H1 (cell line): ENCODE measurements around the gene ZAP70. TPM values are rescaled to one million over a fixed set of nuclear protein-coding genes. Genes with fewer than 3 reads are reported as not detected.

Experiments used
- CTCF ChIA-PET: fragments of 300-600 bp; sonication (Branson Sonifier 250); formaldehyde crosslinking; loops from one replicate; lab custom pipeline; 2021; ENCODE audit not compliant: partially characterized antibody; lab: Charles Lee
- POLR2A ChIA-PET: fragments of 300-600 bp; sonication (Branson Sonifier 250); formaldehyde crosslinking; loops from one replicate; lab custom pipeline; 2021; ENCODE audit warnings: inconsistent platforms; ENCODE audit not compliant: partially characterized antibody; lab: Charles Lee
- DNase-seq, 2 experiments: peaks; one replicate each; pipeline versions ENCODE4 v3.0.0 to v3.0.0-alpha.2; 2010 to 2022; ENCODE audit warnings: low spot score in 2 of 2, low read depth in 1 of 2, mixed read lengths in 1 of 2
- FAIRE-seq: peaks from 2 replicates; lab custom pipeline; 2011; peaks lifted over from hg19 to GRCh38; lab: Jason Lieb, UNC
- H2AFZ ChIP-seq: 2 replicates; pipeline ENCODE4 v1.8.1; 2012; ENCODE audit warnings: low read length, inconsistent platforms
- H2AK5ac ChIP-seq: 2 replicates; pipeline ENCODE4 v1.6.1; 2013; ENCODE audit warnings: low read depth, low read length
- H2BK120ac ChIP-seq: replicated peaks from 2 replicates; pipeline ENCODE3; 2013; ENCODE audit warnings: low read depth, low read length, inconsistent platforms
- H2BK12ac ChIP-seq: 2 replicates; pipeline ENCODE4 v1.6.1; 2013; ENCODE audit warnings: low read depth, low read length
- H2BK15ac ChIP-seq: 2 replicates; pipeline ENCODE4 v1.6.1; 2013; ENCODE audit warnings: low read length
- H2BK20ac ChIP-seq: 2 replicates; pipeline ENCODE4 v1.6.1; 2013; ENCODE audit warnings: low read length
- H2BK5ac ChIP-seq: 2 replicates; pipeline ENCODE4 v1.6.1; 2013; ENCODE audit warnings: low read depth, low read length
- H3K14ac ChIP-seq: 2 replicates; pipeline ENCODE4 v1.6.1; 2013; ENCODE audit warnings: inconsistent platforms; ENCODE audit not compliant: insufficient read length
- H3K18ac ChIP-seq: 2 replicates; pipeline ENCODE4 v1.6.1; 2013; ENCODE audit warnings: low read length; ENCODE audit errors: extremely low read depth
- H3K23ac ChIP-seq: 2 replicates; pipeline ENCODE4 v1.6.1; 2013; ENCODE audit warnings: inconsistent platforms; ENCODE audit not compliant: insufficient read length
- H3K23me2 ChIP-seq: 2 replicates; pipeline ENCODE4 v1.6.1; 2013; ENCODE audit warnings: low read depth, low read length
- H3K27ac ChIP-seq: 2 replicates; pipeline ENCODE4 v1.6.1; 2011; ENCODE audit warnings: low read depth, low read length, inconsistent platforms
- H3K27me3 ChIP-seq, 4 experiments: replicated peaks in 1 of 4; 1 replicate in 1 of 4; 2 replicates in 3 of 4; pipeline versions ENCODE4 v1.6.1 to v1.8.1; 2011 to 2013; ENCODE audit warnings: low read length in 3 of 4, mild to moderate bottlenecking in 3 of 4, inconsistent platforms in 2 of 4, mixed read lengths in 2 of 4, moderate library complexity in 1 of 4; ENCODE audit not compliant: control insufficient read depth in 3 of 4, insufficient read depth in 3 of 4; ENCODE audit errors: extremely low read depth in 1 of 4
- H3K36me3 ChIP-seq, 4 experiments: 2 replicates each; pipeline versions ENCODE4 v1.6.1 to v1.8.1; 2011 to 2013; ENCODE audit warnings: mild to moderate bottlenecking in 4 of 4, low read length in 3 of 4, moderate library complexity in 2 of 4, control low read depth in 1 of 4, inconsistent platforms in 1 of 4; ENCODE audit not compliant: insufficient read depth in 4 of 4, control insufficient read depth in 2 of 4
- H3K4ac ChIP-seq: replicated peaks from 2 replicates; pipeline ENCODE3; 2013; ENCODE audit warnings: low read length, low read depth, mixed read lengths, inconsistent platforms; ENCODE audit not compliant: insufficient read length
- H3K4me1 ChIP-seq, 4 experiments: replicated peaks in 1 of 4; 1 replicate in 1 of 4; 2 replicates in 3 of 4; pipeline versions ENCODE4 v1.6.1 to v1.8.1; 2011 to 2013; ENCODE audit warnings: low read length in 3 of 4, inconsistent platforms in 2 of 4, mixed read lengths in 1 of 4; ENCODE audit not compliant: insufficient read depth in 4 of 4, control insufficient read depth in 3 of 4
- H3K4me2 ChIP-seq, 2 experiments: 2 replicates each; pipeline versions ENCODE4 v1.6.1 to v1.8.1; 2011 to 2013; ENCODE audit warnings: low read depth in 2 of 2, low read length in 2 of 2, control low read depth in 1 of 2, inconsistent platforms in 1 of 2, mild to moderate bottlenecking in 1 of 2; ENCODE audit not compliant: insufficient read depth in 1 of 2
- H3K4me3 ChIP-seq, 4 experiments: fragments of 200-600, 300-600 bp in 1 of 4; sonication (generic), shearing (Covaris generic), sonication (Bioruptor Twin) in 1 of 4; 2 replicates each; pipeline versions ENCODE4 v1.5.1 to v1.8.1; 2011 to 2016; ENCODE audit warnings: low read length in 4 of 4, low read depth in 3 of 4, control low read depth in 2 of 4, inconsistent platforms in 2 of 4, mild to moderate bottlenecking in 2 of 4, mixed read lengths in 1 of 4, moderate library complexity in 1 of 4; ENCODE audit not compliant: insufficient read depth in 2 of 4; ENCODE audit errors: extremely low read depth in 1 of 4
- H3K56ac ChIP-seq: replicated peaks from 2 replicates; pipeline ENCODE3; 2013; ENCODE audit warnings: low read depth, mild to moderate bottlenecking, mixed read lengths, low read length, inconsistent platforms; ENCODE audit not compliant: insufficient read length
- H3K79me1 ChIP-seq: 2 replicates; pipeline ENCODE4 v1.6.1; 2013; ENCODE audit warnings: low read depth, low read length, control low read depth
- H3K79me2 ChIP-seq, 2 experiments: 2 replicates each; pipeline versions ENCODE4 v1.6.1 to v1.8.1; 2012 to 2013; ENCODE audit warnings: low read length in 2 of 2, mild to moderate bottlenecking in 2 of 2, inconsistent platforms in 1 of 2; ENCODE audit not compliant: insufficient read depth in 2 of 2, control insufficient read depth in 1 of 2
- H3K9ac ChIP-seq, 4 experiments: replicated peaks in 1 of 4; 1 replicate in 1 of 4; 2 replicates in 3 of 4; pipeline versions ENCODE4 v1.6.1 to v1.8.1; 2011 to 2013; ENCODE audit warnings: low read depth in 3 of 4, low read length in 3 of 4, control low read depth in 2 of 4, mild to moderate bottlenecking in 2 of 4, moderate library complexity in 2 of 4, inconsistent platforms in 1 of 4; ENCODE audit errors: extremely low read depth in 1 of 4
- H3K9me3 ChIP-seq, 2 experiments: 2 replicates each; pipeline versions ENCODE4 v1.6.1 to v1.8.1; 2012 to 2013; ENCODE audit warnings: mild to moderate bottlenecking in 2 of 2, moderate library complexity in 2 of 2, control low read depth in 1 of 2, inconsistent platforms in 1 of 2, low read depth in 1 of 2, low read length in 1 of 2, mixed read lengths in 1 of 2; ENCODE audit not compliant: insufficient read depth in 2 of 2
- H4K20me1 ChIP-seq, 2 experiments: replicated peaks in 1 of 2; 2 replicates each; pipeline versions ENCODE3 to v1.8.1; 2011 to 2013; ENCODE audit warnings: inconsistent platforms in 2 of 2, low read length in 2 of 2, mild to moderate bottlenecking in 1 of 2; ENCODE audit not compliant: insufficient read depth in 2 of 2, control insufficient read depth in 1 of 2
- H4K5ac ChIP-seq: 2 replicates; pipeline ENCODE4 v1.6.1; 2013; ENCODE audit warnings: low read length, low read depth, mixed read lengths, inconsistent platforms; ENCODE audit not compliant: insufficient read length
- H4K8ac ChIP-seq: 2 replicates; pipeline ENCODE4 v1.8.0; 2013; ENCODE audit warnings: mild to moderate bottlenecking, moderate library complexity, low read length, inconsistent platforms; ENCODE audit not compliant: insufficient read depth; ENCODE audit errors: extremely low read depth
- H4K91ac ChIP-seq: replicated peaks from 2 replicates; pipeline ENCODE3; 2013; ENCODE audit warnings: low read length, mixed read lengths, inconsistent platforms; ENCODE audit not compliant: insufficient read length
- EZH2 ChIP-seq: fragments of 200-600 bp; sonication (generic); IDR thresholded peaks from 2 replicates; pipeline ENCODE4 v1.7.1; 2012; ENCODE audit warnings: low read depth, mild to moderate bottlenecking, moderate library complexity, low read length, inconsistent platforms; ENCODE audit not compliant: severe bottlenecking
- KDM1A ChIP-seq: fragments of 200-600, 300-600 bp; sonication (generic); IDR thresholded peaks from 2 replicates; pipeline ENCODE4 v1.7.1; 2016; ENCODE audit warnings: mild to moderate bottlenecking, low read length, borderline replicate concordance
- MAFK ChIP-seq: IDR thresholded peaks from 2 replicates; pipeline ENCODE4 v1.6.1; 2012; ENCODE audit warnings: low read depth, mild to moderate bottlenecking, improper control_type of control experiment, low read length
- POLR2A ChIP-seq, 2 experiments: IDR thresholded peaks; 1 replicate in 1 of 2; 2 replicates in 1 of 2; pipeline ENCODE4 v1.6.1; 2011; ENCODE audit warnings: low read depth in 2 of 2, low read length in 2 of 2, mild to moderate bottlenecking in 2 of 2; ENCODE audit errors: control extremely low read depth in 1 of 2
- SAP30 ChIP-seq: fragments of 300-600 bp; sonication (generic); IDR thresholded peaks from 2 replicates; pipeline ENCODE4 v1.7.1; 2012; ENCODE audit warnings: low read length, moderate library complexity, mild to moderate bottlenecking, inconsistent platforms; ENCODE audit not compliant: insufficient read depth, insufficient replicate concordance
- SP2 ChIP-seq: IDR thresholded peaks from 2 replicates; pipeline ENCODE4 v1.6.1; 2012; ENCODE audit warnings: mild to moderate bottlenecking, low read length, inconsistent platforms
- SP4 ChIP-seq: IDR thresholded peaks from 2 replicates; pipeline ENCODE4 v1.6.1; 2012; ENCODE audit warnings: low read length, inconsistent platforms
- TEAD4 ChIP-seq: IDR thresholded peaks from 2 replicates; pipeline ENCODE4 v1.6.1; 2012; ENCODE audit warnings: low read depth, low read length, inconsistent platforms, mixed read lengths
- WGBS, 2 experiments: shearing (Covaris generic) in 1 of 2; methylation state at CpG; one replicate each; pipeline versions ENCODE4 v1.1.6 to v1.1.7; 2013 to 2015; ENCODE audit warnings: low lambda C conversion rate in 2 of 2, mixed read lengths in 2 of 2, inconsistent platforms in 1 of 2, low coverage in 1 of 2, missing lambda C conversion rate in 1 of 2; ENCODE audit not compliant: insufficient replicate concordance in 2 of 2, insufficient coverage in 1 of 2, insufficient read length in 1 of 2; ENCODE audit errors: extremely low coverage in 1 of 2, missing lambda C conversion rate in 1 of 2; 5-methylcytosine and 5-hydroxymethylcytosine counted together
- long read RNA-seq, 2 experiments: library from RNA in 1 of 2; library from capped mRNA in 1 of 2; stranded (forward); transcript quantifications; one replicate each; pipeline ENCODE4 v2.0.0, GENCODE V29; 2021; ENCODE audit warnings: inconsistent platforms in 1 of 2
- polyA minus RNA-seq, 3 experiments: library from RNA; depleted of rRNA, polyadenylated mRNA; stranded (reverse); fragments of >200 nt; gene quantifications; 1 replicate in 2 of 3; 2 replicates in 1 of 3; pipeline ENCODE4 v1.2.3, GENCODE V29; 2011
- polyA plus RNA-seq, 7 experiments: library from polyadenylated mRNA; depleted of rRNA in 3 of 7; stranded (reverse) in 5 of 7; unstranded in 2 of 7; fragments of >200 nt in 5 of 7; fragments of 200-250 nt in 2 of 7; gene quantifications; 1 replicate in 5 of 7; 2 replicates in 1 of 7; 4 replicates in 1 of 7; pipeline versions ENCODE4 v1.2.1 to v1.2.3, GENCODE V29; 2011 to 2013; ENCODE audit warnings: missing spikeins in 2 of 7, mixed read lengths in 2 of 7
- total RNA-seq: library from RNA; stranded (reverse); fragmentation: NEBNext Ultra II Directional; extraction: Animal tissue kit (Norgen Biotek cat#: 25700); gene quantifications from 2 replicates; pipeline ENCODE4 v1.2.1, GENCODE V29; 2021

The ZAP70 gene
- total RNA-seq (not detected in 2 replicates), polyA plus RNA-seq (2011; rRNA removed) (0.15 and 0.20 TPM in 2 replicates), polyA minus RNA-seq (2011; rRNA and poly(A)+ RNA removed) (0.05 TPM in 1 of 2 replicates, not detected in the other)
- 0.19 TPM for polyA plus RNA-seq (2011; cell fraction: cytosol; rRNA removed)
- 0.77 TPM for polyA plus RNA-seq (2011; cell fraction: nucleus; rRNA removed)
- 0.13 to 0.35 TPM (median 0.26 TPM) in 4 replicates for polyA plus RNA-seq (2012, experiment 1 of 2)
- polyA plus RNA-seq (2012, experiment 2 of 2) = 0.17 TPM
- not detected for polyA plus RNA-seq (2013, experiment 1 of 2)
- polyA plus RNA-seq (2013, experiment 2 of 2) = 0.06 TPM
- polyA minus RNA-seq (2011; cell fraction: cytosol; rRNA and poly(A)+ RNA removed) = not detected
- polyA minus RNA-seq (2011; cell fraction: nucleus; rRNA and poly(A)+ RNA removed) = not detected
- long read RNA-seq, experiment 1 = 0 reads
- long read RNA-seq, experiment 2 = 0 reads

DNA sequence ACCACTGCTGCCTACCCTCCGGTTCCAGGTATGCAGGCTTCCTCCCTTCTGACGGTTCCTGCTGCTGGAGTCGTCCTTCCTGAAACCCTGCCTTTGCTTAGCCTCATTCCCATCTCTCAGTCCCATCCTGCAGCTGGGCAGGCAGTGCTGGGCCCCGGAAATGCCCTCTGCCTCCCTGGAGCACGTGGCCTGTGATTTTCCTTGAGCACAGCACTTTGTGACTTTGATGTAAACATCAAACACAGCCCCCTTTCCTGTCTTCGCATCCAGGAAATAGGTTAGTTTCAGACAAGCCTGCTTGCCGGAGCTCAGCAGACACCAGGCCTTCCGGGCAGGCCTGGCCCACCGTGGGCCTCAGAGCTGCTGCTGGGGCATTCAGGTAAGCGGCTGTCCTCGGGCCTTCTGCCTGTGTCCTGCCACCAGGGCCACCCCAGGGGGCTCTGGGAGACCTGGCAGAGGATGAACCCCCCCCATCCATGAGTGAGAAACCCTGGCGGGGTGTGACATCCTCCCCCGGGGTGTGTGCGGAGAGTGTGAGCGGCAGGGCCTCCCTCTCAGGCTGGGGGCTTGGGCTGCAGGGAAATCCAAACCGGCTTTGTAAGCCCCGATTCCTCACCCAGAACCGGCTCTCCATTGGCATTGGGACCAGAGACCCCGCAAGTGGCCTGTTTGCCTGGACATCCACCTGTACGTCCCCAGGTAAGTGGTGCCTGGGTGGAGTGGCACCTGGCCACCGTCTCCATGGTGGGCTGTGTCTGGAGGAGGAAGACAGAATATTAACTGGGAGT is at the start of gene ZAP70:
Gene ZAP70 (plus strand): TSS at position 281 of the 788 bp plus-strand sequence. CDS start 10,461 bp downstream, outside the sequence.
- Histone ChIP-seq H2BK120ac (no peak within 1 kb of the TSS), H3K79me1 (no peaks in the 10 kb centered on the region), H4K20me1 (no peaks in the 10 kb centered on the region), H4K91ac (no peak within 1 kb of the TSS), H3K4me1 (peaks cover 0 to 3% (median 1%) of the 10 kb centered on the region in 4 experiments; a peak in 3 of 7 replicates), H3K23ac (no peak within 1 kb of the TSS), H2BK12ac (no peak within 1 kb of the TSS), H3K9ac (no peak within 1 kb of the TSS), H2BK20ac (no peak within 1 kb of the TSS), H3K27ac (no peak within 1 kb of the TSS), H3K79me2 (no peaks in the 10 kb centered on the region), H4K5ac (no peak within 1 kb of the TSS), H3K18ac (no peak within 1 kb of the TSS), H3K36me3 (no peaks in the 10 kb centered on the region), H3K27me3 (no peaks in the 10 kb centered on the region), H2BK15ac (0 out of 2 replicates have a peak within 1 kb of the TSS, but pooled peaks have one; percentile 46), H3K23me2 (no peaks in the 10 kb centered on the region), H3K14ac (no peak within 1 kb of the TSS), H2BK5ac (no peak within 1 kb of the TSS), H4K8ac (no peak within 1 kb of the TSS; the same call in 1 of the 2 replicates), H2AFZ (no peak within 1 kb of the TSS), H2AK5ac (no peak within 1 kb of the TSS; the same call in 1 of the 2 replicates), H3K4me2 (no peak within 1 kb of the TSS), H3K9me3 (no peaks in the 10 kb centered on the region), H3K56ac (no peak within 1 kb of the TSS), H3K4ac (no peak within 1 kb of the TSS), H3K4me3 (no peak within 1 kb of the TSS)
- ChIA-PET POLR2A (interaction anchor here (0.8 kb wide), 1 partner anchor 73 kb away, joined by 3 read pairs; no protein-coding TSS in a partner anchor), CTCF (interaction anchor here (0.8 to 13.6 kb wide), 7 partner anchors 14 to 640 kb away, joined by 3 to 202 read pairs (median 4); no protein-coding TSS in a partner anchor)
- TF ChIP-seq SP2 (no peak), MAFK (no peak), KDM1A (no peak), EZH2 (no peak), SP4 (no peak), POLR2A (IDR thresholded peaks at IDR 0.05; ENCODE audit: control extremely low read depth in 1 of 2, low read depth in 2 of 2, low read length in 2 of 2) (no peak), SAP30 (no peak), TEAD4 (no peak)
- FAIRE-seq = no peak
- WGBS, 2 experiments = 84% methylated on average over 18 of the region's 21 CpGs; no CpG with 5 or more reads in 1 of the 2 experiments
- DNase-seq = no peak
